ENCODE data around the gene PREP.

DNA sequence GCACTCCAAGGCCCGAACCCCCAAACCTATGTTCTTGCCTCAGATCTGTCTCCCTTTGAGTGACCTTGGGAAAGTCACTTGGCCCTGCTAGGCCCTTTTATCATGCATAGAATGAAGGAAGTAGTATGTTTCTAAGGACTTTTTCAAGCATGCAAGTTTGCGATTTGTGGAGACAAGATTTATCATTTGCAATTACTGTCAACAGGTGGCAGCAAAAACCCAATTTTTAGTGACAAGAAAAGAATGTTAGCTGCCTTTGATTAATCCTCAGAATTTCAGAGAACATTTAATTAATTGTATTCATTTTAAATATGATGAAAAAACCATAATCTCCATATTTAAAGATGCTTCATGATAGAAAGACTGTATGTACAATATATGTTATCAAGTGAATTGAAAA lies 28.3 kb upstream of the PREP start:
- TF ChIP-seq CTCF (IDR thresholded peaks at IDR 0.05) (peak; percentile 37 to 60 (median 53)), EP300 (IDR thresholded peaks at IDR 0.05; ENCODE audit: low read depth) (no peak), POLR2A (IDR thresholded peaks at IDR 0.05) (no peak)
